ENCODE measurements around the gene GPC6. TPM values are rescaled to one million over a fixed set of nuclear protein-coding genes. Genes with fewer than 3 reads are reported as not detected.

GPC6 gene
- polyA plus RNA-seq, 1 donor (not counting 4 experiments of a cell fraction or from before 2014, with no cell fraction given) = 0.42 TPM

DNA sequence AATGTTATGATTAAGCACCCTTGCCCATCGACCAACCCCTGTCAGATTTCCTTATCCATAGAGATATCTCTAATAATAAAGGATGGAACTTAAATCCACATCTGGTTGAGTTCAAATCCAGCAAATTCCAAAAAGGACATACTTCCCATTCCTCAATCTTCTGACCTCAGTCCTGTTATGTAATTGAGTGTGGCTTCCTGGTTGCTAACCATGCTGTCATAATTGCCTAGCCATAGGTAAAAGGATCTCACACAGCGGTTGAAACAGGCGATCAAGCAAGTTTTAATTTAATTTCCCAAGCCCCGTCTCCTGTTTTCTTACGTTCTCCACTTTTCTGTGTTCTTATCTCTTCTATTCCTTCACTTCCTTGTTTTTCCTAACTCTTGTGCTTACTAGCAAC lies 550.3 kb downstream of the GPC6 start:
- Histone ChIP-seq H2AFZ (ENCODE audit: control insufficient read depth, low read length) (no peak overlapping the region), H3K27me3 (ENCODE audit: control insufficient read depth, extremely low read depth, insufficient read depth, low read length) (no peaks in the 10 kb centered on the region), H3K4me2 (ENCODE audit: control insufficient read depth, extremely low read depth, insufficient read depth, low read depth, low read length) (no peak overlapping the region), H3K4me3 (ENCODE audit: control insufficient read depth in 2 of 3, extremely low read depth in 1 of 3, insufficient read depth in 2 of 3, low read depth in 1 of 3, low read length in 3 of 3) (no peak overlapping the region), H3K9me3 (ENCODE audit: control insufficient read depth, low read depth, low read length) (no peaks in the 10 kb centered on the region), H3K9me1 (ENCODE audit: control insufficient read depth, extremely low read depth, insufficient read depth, low read length) (no peaks in the 10 kb centered on the region), H3K36me3 (ENCODE audit: control insufficient read depth in 2 of 2, extremely low read depth in 1 of 2, insufficient read depth in 2 of 2, low read length in 2 of 2) (no peaks in the 10 kb centered on the region), H3K27ac (ENCODE audit: control insufficient read depth, insufficient read depth, low read length) (no peak overlapping the region), H3K79me2 (ENCODE audit: control insufficient read depth, insufficient read depth, low read length) (no peaks in the 10 kb centered on the region), H3K4me1 (ENCODE audit: control insufficient read depth, extremely low read depth, insufficient read depth, low read length) (no peaks in the 10 kb centered on the region), H3K9ac (ENCODE audit: control insufficient read depth, extremely low read depth, insufficient read depth, low read length) (no peak overlapping the region), H4K20me1 (ENCODE audit: control insufficient read depth, extremely low read depth, insufficient read depth, low read length) (no peaks in the 10 kb centered on the region)
- DNase-seq (ENCODE audit: low read depth, low spot score) (no peak), FAIRE-seq (no peak)
- TF ChIP-seq, protein P1, sequence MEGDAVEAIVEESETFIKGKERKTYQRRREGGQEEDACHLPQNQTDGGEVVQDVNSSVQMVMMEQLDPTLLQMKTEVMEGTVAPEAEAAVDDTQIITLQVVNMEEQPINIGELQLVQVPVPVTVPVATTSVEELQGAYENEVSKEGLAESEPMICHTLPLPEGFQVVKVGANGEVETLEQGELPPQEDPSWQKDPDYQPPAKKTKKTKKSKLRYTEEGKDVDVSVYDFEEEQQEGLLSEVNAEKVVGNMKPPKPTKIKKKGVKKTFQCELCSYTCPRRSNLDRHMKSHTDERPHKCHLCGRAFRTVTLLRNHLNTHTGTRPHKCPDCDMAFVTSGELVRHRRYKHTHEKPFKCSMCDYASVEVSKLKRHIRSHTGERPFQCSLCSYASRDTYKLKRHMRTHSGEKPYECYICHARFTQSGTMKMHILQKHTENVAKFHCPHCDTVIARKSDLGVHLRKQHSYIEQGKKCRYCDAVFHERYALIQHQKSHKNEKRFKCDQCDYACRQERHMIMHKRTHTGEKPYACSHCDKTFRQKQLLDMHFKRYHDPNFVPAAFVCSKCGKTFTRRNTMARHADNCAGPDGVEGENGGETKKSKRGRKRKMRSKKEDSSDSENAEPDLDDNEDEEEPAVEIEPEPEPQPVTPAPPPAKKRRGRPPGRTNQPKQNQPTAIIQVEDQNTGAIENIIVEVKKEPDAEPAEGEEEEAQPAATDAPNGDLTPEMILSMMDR (optimal IDR thresholded peaks at IDR 0.05 in 1 of 3, IDR thresholded peaks at IDR 0.05 in 1 of 3, conservative IDR thresholded peaks at IDR 0.05 in 1 of 3; ENCODE audit: extremely low read depth in 1 of 3, insufficient read depth in 2 of 3, low read length in 3 of 3) = no peak
- no peak for TF ChIP-seq EZH2 (IDR thresholded peaks at IDR 0.05; ENCODE audit: low read length)
- dilution Hi-C loops (cut with MboI; ENCODE audit: extremely low pct_ligation_motif_present, low sequenced_read_pairs) = no loop called here

DNA sequence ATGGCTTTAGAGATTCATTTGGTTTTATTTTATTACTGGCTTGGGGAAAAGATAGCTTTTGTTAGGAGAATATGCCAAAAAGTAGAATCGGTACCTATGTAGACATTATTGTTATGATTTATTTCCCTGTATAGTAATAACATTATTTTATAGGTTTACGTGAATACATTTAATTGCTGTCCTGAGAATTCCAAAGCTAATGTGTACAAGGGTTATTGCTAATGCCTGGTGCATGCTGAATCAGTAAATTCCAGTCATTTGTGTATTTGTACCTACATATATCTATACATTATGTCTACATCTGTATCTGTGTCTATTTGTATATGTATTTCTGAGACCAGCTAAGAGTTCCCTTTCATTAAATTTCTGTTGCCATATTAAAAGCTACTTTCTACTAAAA lies 550.9 kb downstream of the GPC6 start:
- Histone ChIP-seq H3K27me3 (ENCODE audit: control insufficient read depth, extremely low read depth, insufficient read depth, low read length) (no peaks in the 10 kb centered on the region), H3K27ac (ENCODE audit: control insufficient read depth, insufficient read depth, low read length) (no peak overlapping the region), H3K36me3 (ENCODE audit: control insufficient read depth in 2 of 2, extremely low read depth in 1 of 2, insufficient read depth in 2 of 2, low read length in 2 of 2) (no peaks in the 10 kb centered on the region), H4K20me1 (ENCODE audit: control insufficient read depth, extremely low read depth, insufficient read depth, low read length) (no peaks in the 10 kb centered on the region), H3K4me2 (ENCODE audit: control insufficient read depth, extremely low read depth, insufficient read depth, low read depth, low read length) (no peak overlapping the region), H3K4me1 (ENCODE audit: control insufficient read depth, extremely low read depth, insufficient read depth, low read length) (no peaks in the 10 kb centered on the region), H3K79me2 (ENCODE audit: control insufficient read depth, insufficient read depth, low read length) (no peaks in the 10 kb centered on the region), H2AFZ (ENCODE audit: control insufficient read depth, low read length) (no peak overlapping the region), H3K9me3 (ENCODE audit: control insufficient read depth, low read depth, low read length) (no peaks in the 10 kb centered on the region), H3K4me3 (ENCODE audit: control insufficient read depth in 2 of 3, extremely low read depth in 1 of 3, insufficient read depth in 2 of 3, low read depth in 1 of 3, low read length in 3 of 3) (no peak overlapping the region), H3K9ac (ENCODE audit: control insufficient read depth, extremely low read depth, insufficient read depth, low read length) (no peak overlapping the region), H3K9me1 (ENCODE audit: control insufficient read depth, extremely low read depth, insufficient read depth, low read length) (no peaks in the 10 kb centered on the region)
- dilution Hi-C loops (cut with MboI; ENCODE audit: extremely low pct_ligation_motif_present, low sequenced_read_pairs) = no loop called here
- TF ChIP-seq EZH2 (IDR thresholded peaks at IDR 0.05; ENCODE audit: low read length) = no peak
- TF ChIP-seq, protein P1 (optimal IDR thresholded peaks at IDR 0.05 in 1 of 3, IDR thresholded peaks at IDR 0.05 in 1 of 3, conservative IDR thresholded peaks at IDR 0.05 in 1 of 3; ENCODE audit: extremely low read depth in 1 of 3, insufficient read depth in 2 of 3, low read length in 3 of 3) = no peak
- DNase-seq (ENCODE audit: low read depth, low spot score) = no peak
- FAIRE-seq = no peak

Measured in keratinocyte (primary cell).